Glutamatergic neuron (in vitro differentiated cells): ENCODE results near the gene IQCK. TPM values are rescaled to one million over a fixed set of nuclear protein-coding genes. Genes with fewer than 3 reads are reported as not detected.
A peak's percentile ranks its signal among the peaks of the same experiment; 100 is the strongest.

Experiments
- DNase-seq: peaks from one replicate; pipeline ENCODE4 v3.0.0; 2022
- H3K27ac Mint-ChIP-seq: one replicate; pipeline ENCODE4 v1.8.0; 2020; ENCODE audit warnings: mild to moderate bottlenecking, mixed read lengths, inconsistent platforms; ENCODE audit not compliant: unreplicated experiment
- H3K27me3 Mint-ChIP-seq: one replicate; pipeline ENCODE4 v1.8.0; 2020; ENCODE audit warnings: mild to moderate bottlenecking, moderate library complexity, mixed read lengths, inconsistent platforms; ENCODE audit not compliant: unreplicated experiment
- H3K36me3 Mint-ChIP-seq: one replicate; pipeline ENCODE4 v1.8.0; 2020; ENCODE audit warnings: mild to moderate bottlenecking, mixed read lengths, inconsistent platforms; ENCODE audit not compliant: unreplicated experiment
- H3K4me1 Mint-ChIP-seq: one replicate; pipeline ENCODE4 v1.8.0; 2020; ENCODE audit warnings: mild to moderate bottlenecking, low read depth, mixed read lengths, inconsistent platforms; ENCODE audit not compliant: unreplicated experiment
- H3K4me3 Mint-ChIP-seq: one replicate; pipeline ENCODE4 v1.8.0; 2020; ENCODE audit warnings: mild to moderate bottlenecking, mixed read lengths, inconsistent platforms; ENCODE audit not compliant: unreplicated experiment
- H3K9me3 Mint-ChIP-seq: one replicate; pipeline ENCODE4 v1.8.0; 2020; ENCODE audit warnings: mild to moderate bottlenecking, moderate library complexity, mixed read lengths, inconsistent platforms; ENCODE audit not compliant: unreplicated experiment
- total RNA-seq: library from RNA; stranded (reverse); fragmentation: NEBNext Ultra II Directional; extraction: Animal tissue kit (Norgen Biotek cat#: 25700); gene quantifications from one replicate; pipeline ENCODE4 v1.2.1, GENCODE V29; 2021; ENCODE audit not compliant: unreplicated experiment
- TF ChIP-seq, protein P1 (sequence below): fragments of 200-600 bp; sonication (generic); IDR thresholded peaks from one replicate; pipeline ENCODE4 v1.5.0; 2021; ENCODE audit not compliant: partially characterized antibody, unreplicated experiment

Gene IQCK
- total RNA-seq, 1 donor from 2014 or later = 5.1 TPM

DNA sequence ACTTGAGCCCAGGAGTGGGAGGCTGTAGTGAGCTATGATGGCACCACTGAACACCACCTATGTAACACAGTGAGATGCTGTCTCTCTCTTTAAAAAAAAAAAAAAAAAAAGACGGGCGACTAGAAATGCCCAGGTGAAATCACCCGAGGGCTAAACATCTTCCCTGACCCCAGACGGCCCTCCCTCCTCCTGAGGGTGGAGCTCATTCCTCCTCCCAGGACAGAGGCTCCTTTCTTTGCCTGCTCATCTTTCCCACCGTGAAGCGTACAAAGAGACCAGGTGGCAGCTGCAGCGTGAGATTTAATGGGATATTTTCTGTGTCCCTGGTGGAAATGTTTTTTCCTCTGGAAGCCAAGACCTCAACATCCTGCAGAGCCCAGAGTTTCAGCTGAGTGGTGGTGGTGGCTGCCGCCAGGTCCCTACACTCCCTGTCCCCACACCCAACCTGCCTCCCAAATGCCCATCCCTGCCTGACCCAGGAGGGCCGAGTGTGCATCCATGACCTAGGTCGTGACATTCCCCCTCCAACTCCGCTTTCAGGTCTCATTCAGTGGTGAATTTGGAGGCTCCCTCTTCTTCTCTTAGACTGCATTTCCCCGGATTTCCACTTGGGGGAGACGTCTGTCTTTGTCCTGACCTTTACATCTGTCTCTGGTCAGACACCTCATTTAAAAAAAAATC, 181.0 kb downstream of the IQCK start:
- H3K27me3 Mint-ChIP-seq = peaks cover 8% of the 10 kb centered on the region
- peaks cover 2% of the 10 kb centered on the region for H3K9me3 Mint-ChIP-seq
- no peaks in the 10 kb centered on the region for H3K36me3 Mint-ChIP-seq
- peaks cover 2% of the 10 kb centered on the region for H3K4me1 Mint-ChIP-seq
- H3K4me3 Mint-ChIP-seq = peak overlapping the region; percentile 22
- peak overlapping the region; percentile 4 for H3K27ac Mint-ChIP-seq
- DNase-seq = peak; percentile 64
- TF ChIP-seq, protein P1, sequence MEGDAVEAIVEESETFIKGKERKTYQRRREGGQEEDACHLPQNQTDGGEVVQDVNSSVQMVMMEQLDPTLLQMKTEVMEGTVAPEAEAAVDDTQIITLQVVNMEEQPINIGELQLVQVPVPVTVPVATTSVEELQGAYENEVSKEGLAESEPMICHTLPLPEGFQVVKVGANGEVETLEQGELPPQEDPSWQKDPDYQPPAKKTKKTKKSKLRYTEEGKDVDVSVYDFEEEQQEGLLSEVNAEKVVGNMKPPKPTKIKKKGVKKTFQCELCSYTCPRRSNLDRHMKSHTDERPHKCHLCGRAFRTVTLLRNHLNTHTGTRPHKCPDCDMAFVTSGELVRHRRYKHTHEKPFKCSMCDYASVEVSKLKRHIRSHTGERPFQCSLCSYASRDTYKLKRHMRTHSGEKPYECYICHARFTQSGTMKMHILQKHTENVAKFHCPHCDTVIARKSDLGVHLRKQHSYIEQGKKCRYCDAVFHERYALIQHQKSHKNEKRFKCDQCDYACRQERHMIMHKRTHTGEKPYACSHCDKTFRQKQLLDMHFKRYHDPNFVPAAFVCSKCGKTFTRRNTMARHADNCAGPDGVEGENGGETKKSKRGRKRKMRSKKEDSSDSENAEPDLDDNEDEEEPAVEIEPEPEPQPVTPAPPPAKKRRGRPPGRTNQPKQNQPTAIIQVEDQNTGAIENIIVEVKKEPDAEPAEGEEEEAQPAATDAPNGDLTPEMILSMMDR = peak; percentile 88

GRCh38 chr16:19899605-19899955, 181.5 kb downstream of the IQCK start:
- H3K27me3 Mint-ChIP-seq = peaks cover 8% of the 10 kb centered on the region

GRCh38 chr16:19901164-19901563, 183.1 kb downstream of the IQCK start:
- DNase-seq = no peak
- no peak overlapping the region for H3K27ac Mint-ChIP-seq
- peaks cover 8% of the 10 kb centered on the region for H3K27me3 Mint-ChIP-seq
- H3K9me3 Mint-ChIP-seq = peaks cover 2% of the 10 kb centered on the region
- no peaks in the 10 kb centered on the region for H3K36me3 Mint-ChIP-seq
- H3K4me3 Mint-ChIP-seq = no peak overlapping the region
- peaks cover 2% of the 10 kb centered on the region for H3K4me1 Mint-ChIP-seq
- TF ChIP-seq, protein P1 = no peak

More at GRCh38 chr16:19899605-19899955, 181.5 kb downstream of the IQCK start:
- peaks cover 2% of the 10 kb centered on the region for H3K9me3 Mint-ChIP-seq
- H3K4me1 Mint-ChIP-seq = peaks cover 2% of the 10 kb centered on the region
- H3K27ac Mint-ChIP-seq = peak overlapping the region; percentile 4
- TF ChIP-seq, protein P1 = peak; percentile 47
- H3K4me3 Mint-ChIP-seq = peak overlapping the region; percentile 22
- no peak for DNase-seq
- H3K36me3 Mint-ChIP-seq = no peaks in the 10 kb centered on the region

DNA sequence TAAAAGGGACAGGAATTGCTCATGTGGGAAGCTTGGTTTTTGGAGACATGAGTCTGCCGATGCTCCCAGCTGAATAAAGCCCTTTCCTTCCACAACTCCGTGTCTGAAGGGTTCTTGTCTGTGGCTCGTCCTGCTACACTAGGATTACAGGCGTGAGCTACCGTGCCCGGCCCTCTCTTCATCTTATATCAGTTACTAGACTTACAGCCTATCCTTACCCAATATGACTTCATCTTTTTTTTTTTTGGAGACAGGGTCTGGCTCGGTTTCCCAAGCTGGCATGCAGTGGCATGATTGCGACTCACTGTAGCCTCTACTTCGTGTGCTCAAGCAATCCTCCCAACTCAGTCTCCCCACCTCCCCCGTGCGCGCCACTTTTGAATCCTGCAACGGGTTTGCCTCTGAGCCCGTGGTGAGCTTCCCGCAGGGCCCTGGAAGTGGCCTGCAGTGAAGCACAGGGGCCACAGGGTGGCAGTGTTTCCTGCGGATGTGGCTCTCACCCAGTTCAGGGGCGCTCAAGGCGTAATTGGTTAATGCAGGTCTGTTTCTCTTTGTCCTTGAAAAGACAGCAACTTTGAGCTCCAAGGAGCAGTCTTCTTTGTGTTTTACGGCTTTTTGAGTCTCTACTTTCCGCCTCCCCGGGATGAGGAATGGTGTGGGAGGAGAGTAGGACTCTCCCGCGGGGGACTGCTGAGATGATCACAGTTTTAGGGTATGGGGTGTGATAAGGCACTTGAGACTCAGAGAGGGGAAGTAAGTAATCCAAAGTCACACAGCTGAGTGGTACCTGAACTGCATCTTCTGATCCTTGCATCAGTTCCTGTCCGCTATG, 189.3 kb downstream of the IQCK start:
- peaks cover 4% of the 10 kb centered on the region for H3K27me3 Mint-ChIP-seq
- no peak overlapping the region for H3K4me3 Mint-ChIP-seq
- no peaks in the 10 kb centered on the region for H3K36me3 Mint-ChIP-seq
- H3K9me3 Mint-ChIP-seq = no peaks in the 10 kb centered on the region
- peak; percentile 87 for DNase-seq
- H3K4me1 Mint-ChIP-seq = peaks cover 11% of the 10 kb centered on the region
- TF ChIP-seq, protein P1 = peak; percentile 95
- peak overlapping the region; percentile 88 for H3K27ac Mint-ChIP-seq

Other genes with a start within 250 kb of the IQCK start
- gene GDE1, start 196.2 kb upstream of the IQCK start, total RNA-seq = 32.9 TPM
- 19.7 TPM for gene CCP110, start 194.3 kb upstream of the IQCK start, total RNA-seq
- 57.1 TPM for gene VPS35L, start 162.6 kb upstream of the IQCK start, total RNA-seq
- gene KNOP1, start within 50 bp of the IQCK start, total RNA-seq = 25.6 TPM
- gene GPRC5B, start 166.6 kb downstream of the IQCK start, total RNA-seq = 8.7 TPM